ENCODE data around the gene RUNX1. TPM values are rescaled to one million over a fixed set of nuclear protein-coding genes. Genes with fewer than 3 reads are reported as not detected.
A peak's percentile ranks its signal among the peaks of the same experiment; 100 is the strongest.

The RUNX1 gene
- total RNA-seq, 3 donors from 2014 or later = 24.8 to 165 (median 127) TPM

GRCh38 chr21:34793471-34793870 is 255.6 kb downstream of the RUNX1 start:
- Histone ChIP-seq H3K27ac (peak overlapping the region in 1 of 2 donors; percentile 90), H3K27me3 (no peaks in the 10 kb centered on the region), H3K4me1 (peaks cover 0 to 39% of the 10 kb centered on the region in 2 donors), H3K36me3 (peaks cover 12% of the 10 kb centered on the region), H3K4me3 (no peak overlapping the region), H3K9me3 (no peaks in the 10 kb centered on the region)
- DNase-seq (ENCODE audit: low spot score in 2 of 2) = no peak
- intact Hi-C loops (cut with DNase I; ENCODE audit: low total_unique reads) = no loop called here
- TF ChIP-seq POLR2AphosphoS5 (IDR thresholded peaks at IDR 0.05) = no peak
- peak in 1 of 3 donors; percentile 37 for TF ChIP-seq CTCF (IDR thresholded peaks at IDR 0.05)

- intact Hi-C loops (cut with DNase I; ENCODE audit: low total_unique reads) = no loop called here
- no peak for DNase-seq (ENCODE audit: low spot score in 2 of 2)
- Histone ChIP-seq H3K36me3 (peaks cover 12% of the 10 kb centered on the region), H3K9me3 (no peaks in the 10 kb centered on the region), H3K27ac (peak overlapping the region; percentile 32 to 90), H3K27me3 (no peaks in the 10 kb centered on the region), H3K4me3 (no peak overlapping the region), H3K4me1 (peaks cover 0 to 35% of the 10 kb centered on the region in 2 donors)
- TF ChIP-seq POLR2A (IDR thresholded peaks at IDR 0.05) (no peak), CTCF (IDR thresholded peaks at IDR 0.05) (no peak), POLR2AphosphoS5 (IDR thresholded peaks at IDR 0.05) (no peak)
Measured at GRCh38 chr21:34792504-34793089, 256.5 kb downstream of the RUNX1 start.

GRCh38 chr21:34791776-34792503 is 257.2 kb downstream of the RUNX1 start:
- DNase-seq (ENCODE audit: low spot score in 2 of 2) = no peak
- no peak overlapping the region for H3K4me3 ChIP-seq
- intact Hi-C loops (cut with DNase I; ENCODE audit: low total_unique reads) = no loop called here
- H3K9me3 ChIP-seq = no peaks in the 10 kb centered on the region
- peaks cover 12% of the 10 kb centered on the region for H3K36me3 ChIP-seq
- H3K27ac ChIP-seq = no peak overlapping the region
- peaks cover 0 to 29% of the 10 kb centered on the region in 2 donors for H3K4me1 ChIP-seq
- H3K27me3 ChIP-seq = no peaks in the 10 kb centered on the region
- TF ChIP-seq CTCF (IDR thresholded peaks at IDR 0.05) = no peak
- TF ChIP-seq POLR2A (IDR thresholded peaks at IDR 0.05) = no peak
- no peak for TF ChIP-seq POLR2AphosphoS5 (IDR thresholded peaks at IDR 0.05)

GRCh38 chr21:34790834-34791233 is 258.3 kb downstream of the RUNX1 start:
- intact Hi-C loops (cut with DNase I; ENCODE audit: low total_unique reads) = no loop called here
- Histone ChIP-seq H3K27ac (no peak overlapping the region), H3K36me3 (peaks cover 12% of the 10 kb centered on the region), H3K27me3 (no peaks in the 10 kb centered on the region), H3K9me3 (no peaks in the 10 kb centered on the region), H3K4me3 (no peak overlapping the region), H3K4me1 (peaks cover 0 to 21% of the 10 kb centered on the region in 2 donors)
- TF ChIP-seq POLR2A (IDR thresholded peaks at IDR 0.05) = no peak
- no peak for TF ChIP-seq POLR2AphosphoS5 (IDR thresholded peaks at IDR 0.05)
- no peak for TF ChIP-seq CTCF (IDR thresholded peaks at IDR 0.05)
- no peak for DNase-seq (ENCODE audit: low spot score in 2 of 2)

GRCh38 chr21:34790341-34790740 is 258.8 kb downstream of the RUNX1 start:
- no peak for TF ChIP-seq POLR2A (IDR thresholded peaks at IDR 0.05)
- no peak for TF ChIP-seq CTCF (IDR thresholded peaks at IDR 0.05)
- no peak for TF ChIP-seq POLR2AphosphoS5 (IDR thresholded peaks at IDR 0.05)
- no peak for DNase-seq (ENCODE audit: low spot score in 2 of 2)

More at GRCh38 chr21:34790341-34790740, 258.8 kb downstream of the RUNX1 start:
- peaks cover 0 to 16% of the 10 kb centered on the region in 2 donors for H3K4me1 ChIP-seq
- intact Hi-C loops (cut with DNase I; ENCODE audit: low total_unique reads) = no loop called here
- H3K27ac ChIP-seq = no peak overlapping the region
- H3K27me3 ChIP-seq = no peaks in the 10 kb centered on the region
- no peak overlapping the region for H3K4me3 ChIP-seq
- no peaks in the 10 kb centered on the region for H3K9me3 ChIP-seq
- peaks cover 12% of the 10 kb centered on the region for H3K36me3 ChIP-seq
